Anterior cingulate cortex (tissue), 58 donors: ENCODE data around the gene HCRTR1.
A peak's percentile ranks its signal among the peaks of the same experiment; 100 is the strongest.

Experiments
- DNase-seq, 58 donors: peaks; one replicate each; lab custom pipeline; 2025; lab: John Stamatoyannopoulos, UW

Gene HCRTR1

DNA sequence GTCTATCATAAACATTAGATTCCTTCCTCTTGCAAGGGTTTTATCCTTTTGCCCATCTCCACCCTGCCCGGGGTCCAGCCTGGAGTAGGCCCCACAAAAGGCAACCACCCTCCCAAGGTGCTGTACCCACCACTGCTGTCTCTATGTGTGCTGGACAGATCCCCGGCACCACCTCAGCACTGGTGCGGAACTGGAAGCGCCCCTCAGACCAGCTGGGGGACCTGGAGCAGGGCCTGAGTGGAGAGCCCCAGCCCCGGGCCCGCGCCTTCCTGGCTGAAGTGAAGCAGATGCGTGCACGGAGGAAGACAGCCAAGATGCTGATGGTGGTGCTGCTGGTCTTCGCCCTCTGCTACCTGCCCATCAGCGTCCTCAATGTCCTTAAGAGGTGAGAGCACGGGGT is 5.9 kb downstream of the HCRTR1 start:
- no peak for DNase-seq

DNA sequence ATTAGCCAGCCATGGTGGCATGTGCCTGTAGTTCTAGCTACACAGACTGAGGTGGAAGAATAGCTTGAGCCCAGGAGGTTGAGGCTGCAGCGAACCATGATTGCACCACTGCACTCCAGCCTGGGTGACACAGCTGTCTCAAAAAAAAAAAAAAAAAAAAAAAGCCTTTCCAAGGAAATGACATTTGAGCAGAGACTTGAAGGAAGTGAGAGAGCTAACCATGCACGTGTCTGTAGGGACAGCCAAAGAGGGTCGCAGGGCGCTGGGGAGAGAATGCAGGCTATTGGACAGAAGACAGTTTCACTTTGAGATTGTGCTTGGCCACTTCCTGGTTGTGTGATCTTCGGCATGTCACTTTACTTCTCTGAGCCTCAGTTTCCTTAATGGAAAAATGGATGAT is 6.8 kb downstream of the HCRTR1 start:
- no peak for DNase-seq

- no peak for DNase-seq
Measured at GRCh38 chr1:31624731-31625514, 7.4 kb downstream of the HCRTR1 start.

DNA sequence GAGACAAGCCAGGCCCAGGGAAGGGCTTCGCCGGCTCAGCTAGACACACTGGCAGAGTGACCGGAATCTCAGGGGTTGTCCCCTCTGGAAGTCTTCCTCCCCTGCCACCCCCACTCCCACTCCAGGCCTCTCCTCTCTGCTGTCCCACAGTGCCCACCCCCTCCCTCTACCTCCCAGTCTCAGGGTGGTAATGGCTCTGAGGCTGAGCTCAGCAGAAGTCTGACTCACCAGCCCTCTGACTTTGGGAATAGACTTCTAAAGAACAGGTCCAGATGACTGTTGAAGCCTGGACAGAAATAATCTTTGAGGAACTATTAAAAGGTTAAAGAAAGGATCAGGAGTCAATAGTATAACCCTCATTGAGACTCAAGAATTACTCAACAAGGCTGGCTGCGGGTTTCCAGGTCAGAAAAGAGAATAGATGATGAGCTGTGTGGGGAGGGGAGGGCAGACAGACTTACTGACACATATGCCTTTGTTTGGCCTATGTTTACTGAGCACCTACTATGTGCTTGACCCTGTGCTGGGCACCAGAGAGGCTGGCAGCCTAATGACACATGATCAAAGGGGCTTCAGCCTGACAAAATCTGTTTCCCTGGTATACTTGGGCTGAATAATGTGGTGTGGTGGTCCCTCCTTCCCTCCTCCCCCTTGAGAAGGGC is 8.2 kb downstream of the HCRTR1 start:
- no peak for DNase-seq

DNA sequence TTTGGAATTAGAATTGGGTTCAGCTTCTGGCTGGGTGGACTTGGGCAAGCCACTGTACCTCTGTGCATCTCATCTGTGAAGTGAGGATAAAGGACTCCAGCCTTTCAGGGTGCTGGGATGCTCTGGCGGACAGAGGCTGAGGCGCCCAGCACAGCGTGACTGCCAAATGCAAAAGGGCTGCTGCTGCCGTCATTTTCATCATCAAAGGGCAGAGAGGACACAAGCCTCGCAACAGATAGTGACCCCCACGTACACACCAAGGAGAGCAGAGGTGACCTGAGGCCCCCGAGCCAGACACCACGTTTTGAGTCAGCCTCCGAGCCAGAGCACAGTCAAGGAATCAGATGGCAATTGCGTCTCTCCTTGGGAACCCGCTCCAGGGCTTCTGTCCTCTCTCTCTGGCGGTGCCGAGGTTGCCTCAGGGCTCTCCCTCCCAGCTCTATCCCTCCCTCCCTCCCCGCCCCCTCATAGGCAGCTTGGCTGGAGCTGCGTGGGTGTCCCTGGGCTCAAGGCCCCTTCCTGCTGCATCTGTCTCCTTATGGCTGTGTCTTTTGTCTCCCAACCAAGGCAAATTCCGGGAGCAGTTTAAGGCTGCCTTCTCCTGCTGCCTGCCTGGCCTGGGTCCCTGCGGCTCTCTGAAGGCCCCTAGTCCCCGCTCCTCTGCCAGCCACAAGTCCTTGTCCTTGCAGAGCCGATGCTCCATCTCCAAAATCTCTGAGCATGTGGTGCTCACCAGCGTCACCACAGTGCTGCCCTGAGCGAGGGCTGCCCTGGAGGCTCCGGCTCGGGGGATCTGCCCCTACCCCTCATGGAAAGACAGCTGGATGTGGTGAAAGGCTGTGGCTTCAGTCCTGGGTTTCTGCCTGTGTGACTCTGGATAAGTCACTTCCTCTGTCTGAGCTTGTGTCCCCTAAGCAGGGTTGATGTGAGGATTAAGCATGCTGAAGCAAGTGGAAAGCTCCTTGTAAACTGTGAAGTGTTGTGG is 9.0 kb downstream of the HCRTR1 start:
- DNase-seq: peak in 29 of 58 donors; percentile 4 to 69 (median 36)

DNA sequence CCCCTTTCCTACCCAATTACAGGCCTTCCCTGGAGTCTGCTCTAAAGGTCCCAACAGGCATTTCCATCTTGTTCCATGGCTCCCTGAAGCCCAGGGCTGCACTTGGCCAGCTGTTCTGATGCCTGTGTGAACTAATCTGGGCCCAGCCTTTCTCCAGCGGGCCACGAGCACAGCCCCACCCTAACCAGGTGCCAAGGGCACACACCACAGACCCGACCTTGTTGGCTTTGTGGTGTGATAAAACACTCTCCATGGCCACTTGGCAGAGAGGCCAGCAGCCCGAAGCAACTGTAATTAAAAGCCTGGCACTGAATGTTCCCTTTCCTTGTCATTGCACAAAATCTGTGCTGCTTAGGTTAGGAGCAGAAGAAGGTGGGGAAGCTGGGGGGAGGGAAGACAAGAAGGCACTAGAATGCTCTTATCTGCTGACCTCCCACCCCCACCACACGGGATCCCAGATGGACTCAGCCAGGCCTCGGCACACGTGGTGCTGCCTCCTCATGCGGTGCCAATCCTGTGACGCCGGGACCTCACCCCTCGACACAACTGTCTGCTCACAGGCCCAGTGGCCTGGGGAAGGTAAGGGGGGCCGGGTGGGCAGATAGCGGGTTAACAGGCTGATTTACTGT is 9.9 kb downstream of the HCRTR1 start:
- peak in 23 of 58 donors; percentile 7 to 76 (median 46) for DNase-seq

DNA sequence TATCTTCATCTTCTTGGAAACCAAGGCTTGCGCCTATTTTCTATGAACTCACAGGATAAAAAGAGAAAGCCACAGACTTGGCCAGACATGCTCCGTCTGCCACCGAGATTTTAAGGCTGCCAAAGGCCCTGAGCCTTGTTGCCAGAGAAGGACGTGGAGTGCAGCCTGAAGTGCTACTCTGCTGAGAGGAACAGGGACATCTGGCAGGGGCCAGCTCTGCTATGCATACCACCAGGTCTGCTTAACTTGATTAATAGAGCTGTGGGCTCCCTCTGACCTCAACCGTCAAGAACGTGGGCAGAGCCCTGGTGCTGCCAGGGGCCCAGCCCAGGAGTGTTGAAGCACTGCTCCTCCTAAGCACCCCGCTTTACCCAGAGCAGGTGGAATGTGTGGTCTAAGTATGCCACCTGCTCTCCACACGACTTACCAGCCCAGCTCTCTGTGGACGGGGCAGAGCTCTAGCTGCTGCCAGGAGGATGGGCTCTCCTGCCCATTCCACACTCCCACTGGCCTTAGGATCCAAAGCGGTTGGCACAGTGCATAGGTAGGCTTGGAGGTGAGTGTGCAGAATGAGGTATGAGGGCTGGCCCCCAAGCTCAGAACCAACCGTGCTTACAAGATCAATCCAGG is 10.6 kb downstream of the HCRTR1 start:
- DNase-seq: peak in 34 of 58 donors; percentile 8 to 76 (median 44)

GRCh38 chr1:31628931-31629556 is 11.6 kb downstream of the HCRTR1 start:
- no peak for DNase-seq

- DNase-seq: no peak
Measured at GRCh38 chr1:31632649-31633048, 15.2 kb downstream of the HCRTR1 start.

DNA sequence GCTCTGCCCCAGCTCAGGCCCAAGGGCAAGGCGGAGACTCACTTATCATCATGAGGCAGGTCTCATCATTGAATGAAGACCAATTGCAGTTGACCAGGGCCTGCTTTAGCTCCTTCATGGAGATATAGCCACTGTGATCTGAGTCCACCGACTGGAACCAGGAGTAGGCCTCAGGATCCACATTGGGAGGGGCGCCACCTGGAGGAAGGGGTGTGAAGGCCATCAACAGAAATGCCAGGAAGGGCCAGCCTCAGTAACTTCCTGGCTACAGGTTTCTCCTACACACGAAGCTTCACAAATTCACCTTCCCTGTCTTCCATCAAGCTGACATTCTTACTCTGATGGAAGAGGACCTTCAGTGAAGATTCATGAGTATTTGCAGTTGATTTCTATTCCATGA is 15.6 kb downstream of the HCRTR1 start:
- DNase-seq: no peak

GRCh38 chr1:31637915-31638673 is 20.6 kb downstream of the HCRTR1 start:
- DNase-seq: no peak

GRCh38 chr1:31639543-31639942 is 22.1 kb downstream of the HCRTR1 start:
- DNase-seq: no peak

DNA sequence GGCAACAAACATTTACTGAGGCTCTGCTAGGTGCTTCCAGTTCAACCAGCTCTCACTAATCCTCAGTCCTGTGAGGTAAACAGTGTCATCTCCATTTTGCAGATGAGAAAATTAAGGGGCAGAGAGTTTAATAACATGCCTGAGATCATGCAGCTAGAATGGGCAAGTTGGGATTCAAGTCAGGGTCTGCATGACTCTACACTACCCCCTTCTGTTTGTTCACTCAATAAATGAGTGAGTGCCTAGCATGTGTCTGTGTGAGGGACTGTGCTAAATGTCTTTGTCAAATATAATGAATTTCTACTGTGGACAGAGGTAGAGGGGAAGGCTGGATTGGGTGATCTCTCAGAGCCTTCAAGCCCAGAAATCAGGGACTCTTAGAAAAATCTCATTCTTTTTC is 22.7 kb downstream of the HCRTR1 start:
- no peak for DNase-seq

GRCh38 chr1:31640964-31641363 is 23.5 kb downstream of the HCRTR1 start:
- DNase-seq: no peak

DNA sequence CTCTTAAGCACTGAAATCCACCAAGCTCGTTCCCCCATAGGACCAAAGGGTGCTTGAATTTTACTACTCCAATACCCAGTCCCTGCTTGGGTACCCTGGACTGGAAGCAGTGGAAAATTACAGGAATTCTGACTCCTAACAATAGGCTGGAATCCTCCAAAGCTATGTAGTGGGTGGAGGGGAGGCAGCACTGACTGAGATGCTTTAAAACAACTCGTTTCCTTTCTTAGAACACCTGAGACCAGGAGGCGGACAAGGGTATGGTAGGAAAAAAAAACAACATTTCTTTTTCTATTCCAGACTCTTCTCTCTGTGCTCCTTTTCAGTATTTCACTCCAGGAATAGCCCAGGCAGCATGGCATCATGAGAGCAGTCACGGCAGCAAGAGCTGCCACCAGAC is 24.9 kb downstream of the HCRTR1 start:
- DNase-seq: no peak

- DNase-seq: no peak
Measured at GRCh38 chr1:31642897-31643296, 25.4 kb downstream of the HCRTR1 start.

- peak in 1 of 58 donors; percentile 65 for DNase-seq
Measured at GRCh38 chr1:31643976-31644559, 26.6 kb downstream of the HCRTR1 start.

DNA sequence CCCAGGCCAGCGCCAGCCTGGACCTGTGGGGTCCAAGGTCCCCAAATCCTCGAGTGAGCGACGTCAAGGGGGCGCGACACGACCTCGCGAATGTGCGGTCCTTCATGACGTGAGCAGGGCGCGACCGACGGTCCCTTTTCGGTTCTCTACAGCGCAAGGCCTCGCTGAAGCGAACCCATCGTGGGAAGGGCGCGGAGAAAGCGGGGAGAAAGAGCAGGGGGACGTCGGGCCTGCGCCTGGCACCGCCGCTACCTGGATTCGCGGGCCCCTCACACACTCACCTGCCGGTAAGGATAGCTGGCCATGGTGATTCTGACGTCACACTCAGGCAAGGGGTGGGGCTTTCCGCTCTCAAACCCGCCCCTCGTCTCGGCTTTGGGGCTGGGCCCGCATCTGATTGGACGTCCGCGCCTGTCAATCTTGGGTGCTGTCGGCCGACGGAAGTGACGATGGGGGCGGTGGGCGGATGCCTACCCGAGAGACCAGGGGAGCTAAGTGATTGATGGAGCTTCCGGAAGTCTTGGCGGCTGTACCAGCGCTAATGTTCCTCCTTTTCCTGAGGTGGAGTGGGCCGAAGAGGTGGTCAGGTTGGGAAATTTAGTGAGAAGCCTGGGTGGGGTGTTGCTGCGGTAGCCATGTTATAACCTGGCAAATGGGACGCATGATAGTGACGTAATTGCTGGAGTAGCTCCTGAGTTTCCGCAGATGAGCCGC is 27.2 kb downstream of the HCRTR1 start, which contains the start of gene PEF1:
TSS of gene PEF1 (minus strand) at position 317 of the 714 bp plus-strand sequence. CDS start at position 305, 12 bp downstream.
- peak; percentile 89 to 99 (median 98) for DNase-seq
